T-helper 22 cell (primary cell): ENCODE data around the gene SPRING1.
A peak's percentile ranks its signal among the peaks of the same experiment; 100 is the strongest.

Experiments
- DNase-seq: peaks from one replicate; pipeline ENCODE4 v3.0.0-alpha.2; 2020; ENCODE audit warnings: low read depth

The SPRING1 gene

GRCh38 chr12:116708826-116709756 lies 28.8 kb downstream of the SPRING1 start:
- no peak for DNase-seq

GRCh38 chr12:116707751-116708150 lies 30.1 kb downstream of the SPRING1 start:
- DNase-seq, result no peak

GRCh38 chr12:116703214-116703795 lies 34.6 kb downstream of the SPRING1 start:
- DNase-seq, result peak; percentile 18

- DNase-seq, result no peak
Measured at GRCh38 chr12:116701432-116701831, 36.4 kb downstream of the SPRING1 start.

- DNase-seq, result no peak
Measured at GRCh38 chr12:116700066-116700465, 37.8 kb downstream of the SPRING1 start.

GRCh38 chr12:116698554-116699075 lies 39.3 kb downstream of the SPRING1 start:
- DNase-seq, result no peak

GRCh38 chr12:116698116-116698515 lies 39.8 kb downstream of the SPRING1 start:
- no peak for DNase-seq

- no peak for DNase-seq
Measured at GRCh38 chr12:116697716-116698115, 40.2 kb downstream of the SPRING1 start.

- DNase-seq, result no peak
Measured at GRCh38 chr12:116697305-116697704, 40.6 kb downstream of the SPRING1 start.

- no peak for DNase-seq
Measured at GRCh38 chr12:116695464-116695725, 42.5 kb downstream of the SPRING1 start.

- no peak for DNase-seq
Measured at GRCh38 chr12:116694653-116695463, 43.0 kb downstream of the SPRING1 start.

GRCh38 chr12:116693286-116694227 lies 44.3 kb downstream of the SPRING1 start:
- no peak for DNase-seq

- no peak for DNase-seq
Measured at GRCh38 chr12:116692605-116693004, 45.3 kb downstream of the SPRING1 start.

- no peak for DNase-seq
Measured at GRCh38 chr12:116691636-116692035, 46.2 kb downstream of the SPRING1 start.

GRCh38 chr12:116691205-116691604 lies 46.7 kb downstream of the SPRING1 start:
- no peak for DNase-seq

- no peak for DNase-seq
Measured at GRCh38 chr12:116689979-116690744, 47.7 kb downstream of the SPRING1 start.

- DNase-seq, result no peak
Measured at GRCh38 chr12:116689521-116689920, 48.3 kb downstream of the SPRING1 start.
